ENCODE measurements around the gene PARN.

PARN gene

DNA sequence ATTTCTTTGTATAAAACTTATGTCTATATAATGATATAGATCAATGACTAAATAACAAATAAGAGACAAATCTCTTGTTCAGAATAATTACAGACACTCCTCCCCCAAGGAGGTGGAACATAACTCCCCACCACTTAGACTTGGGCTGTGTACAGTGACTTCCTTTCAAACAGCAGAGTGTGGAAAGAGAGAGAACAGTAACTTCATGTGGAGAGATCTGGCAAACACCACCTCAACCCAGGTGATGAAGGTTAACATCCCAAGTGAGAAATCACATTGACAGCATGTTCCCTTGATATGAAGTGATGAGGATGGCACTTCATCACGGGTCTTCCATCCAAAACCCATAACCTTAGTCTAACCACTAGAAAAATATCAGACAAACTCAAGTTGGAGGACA, 169.3 kb downstream of the PARN start:
- DNase-seq (ENCODE audit: low spot score) = no peak
- H3K27ac ChIP-seq = no peak overlapping the region
- TF ChIP-seq, protein P1, sequence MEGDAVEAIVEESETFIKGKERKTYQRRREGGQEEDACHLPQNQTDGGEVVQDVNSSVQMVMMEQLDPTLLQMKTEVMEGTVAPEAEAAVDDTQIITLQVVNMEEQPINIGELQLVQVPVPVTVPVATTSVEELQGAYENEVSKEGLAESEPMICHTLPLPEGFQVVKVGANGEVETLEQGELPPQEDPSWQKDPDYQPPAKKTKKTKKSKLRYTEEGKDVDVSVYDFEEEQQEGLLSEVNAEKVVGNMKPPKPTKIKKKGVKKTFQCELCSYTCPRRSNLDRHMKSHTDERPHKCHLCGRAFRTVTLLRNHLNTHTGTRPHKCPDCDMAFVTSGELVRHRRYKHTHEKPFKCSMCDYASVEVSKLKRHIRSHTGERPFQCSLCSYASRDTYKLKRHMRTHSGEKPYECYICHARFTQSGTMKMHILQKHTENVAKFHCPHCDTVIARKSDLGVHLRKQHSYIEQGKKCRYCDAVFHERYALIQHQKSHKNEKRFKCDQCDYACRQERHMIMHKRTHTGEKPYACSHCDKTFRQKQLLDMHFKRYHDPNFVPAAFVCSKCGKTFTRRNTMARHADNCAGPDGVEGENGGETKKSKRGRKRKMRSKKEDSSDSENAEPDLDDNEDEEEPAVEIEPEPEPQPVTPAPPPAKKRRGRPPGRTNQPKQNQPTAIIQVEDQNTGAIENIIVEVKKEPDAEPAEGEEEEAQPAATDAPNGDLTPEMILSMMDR (IDR thresholded peaks at IDR 0.05) = no peak
- H3K4me3 ChIP-seq = no peak overlapping the region

DNA sequence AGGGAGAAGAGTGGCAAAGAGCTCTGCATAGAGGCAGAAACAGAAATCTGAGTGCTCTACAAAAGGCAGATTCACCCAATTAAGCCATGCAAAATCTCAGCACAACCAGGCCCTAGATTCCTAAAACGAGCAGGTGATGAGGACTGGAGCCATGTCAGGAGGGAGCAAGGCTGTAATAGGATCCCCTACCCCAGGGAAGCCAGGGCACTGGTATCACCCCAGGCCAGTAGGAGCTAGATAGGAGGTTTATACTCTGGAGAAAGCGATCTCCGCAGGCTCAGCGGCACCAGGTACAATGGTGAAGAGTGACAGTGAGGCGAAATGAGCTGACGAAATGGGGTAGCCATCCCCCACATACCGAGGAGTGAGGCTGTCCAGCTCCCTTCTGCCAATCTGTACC, 171.5 kb downstream of the PARN start:
- TF ChIP-seq, protein P1 (IDR thresholded peaks at IDR 0.05) = no peak
- Histone ChIP-seq H3K4me3 (no peak overlapping the region), H3K27ac (no peak overlapping the region)
- no peak for DNase-seq (ENCODE audit: low spot score)

DNA sequence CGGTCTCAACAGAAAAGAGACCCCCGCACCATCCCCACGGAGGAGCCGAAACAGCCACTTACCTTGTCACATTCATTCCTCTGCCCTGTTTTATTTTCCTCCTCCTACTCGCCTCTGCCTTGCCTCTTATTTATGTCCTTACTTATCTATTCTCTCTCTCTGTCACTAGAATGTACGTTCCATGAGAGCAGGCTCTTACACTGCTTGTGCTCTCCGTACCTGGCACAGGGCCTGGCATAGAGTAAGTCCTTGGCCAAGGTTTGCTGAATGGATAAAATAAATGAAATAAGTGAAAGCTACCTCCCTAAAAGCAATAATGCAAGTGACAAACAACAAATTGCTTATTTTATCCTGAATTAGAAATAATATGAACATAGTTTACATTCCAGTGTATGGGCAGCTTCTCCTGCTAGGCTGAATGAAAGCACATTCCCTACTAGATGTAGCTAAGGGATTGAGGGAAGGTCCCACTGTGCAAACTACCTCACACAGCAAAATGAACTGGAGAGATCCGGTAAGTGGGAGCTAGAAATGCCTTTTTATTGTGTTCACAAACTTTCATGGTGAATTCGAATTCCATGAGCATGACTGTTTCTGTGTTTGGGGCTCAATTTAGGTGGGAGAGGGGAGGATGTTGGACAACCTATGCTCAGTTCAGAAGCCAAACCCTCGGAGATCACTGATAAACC, 173.1 kb downstream of the PARN start:
- TF ChIP-seq, protein P1 (IDR thresholded peaks at IDR 0.05) = no peak
- H3K4me3 ChIP-seq = no peak overlapping the region
- H3K27ac ChIP-seq = no peak overlapping the region
- DNase-seq (ENCODE audit: low spot score) = no peak

DNA sequence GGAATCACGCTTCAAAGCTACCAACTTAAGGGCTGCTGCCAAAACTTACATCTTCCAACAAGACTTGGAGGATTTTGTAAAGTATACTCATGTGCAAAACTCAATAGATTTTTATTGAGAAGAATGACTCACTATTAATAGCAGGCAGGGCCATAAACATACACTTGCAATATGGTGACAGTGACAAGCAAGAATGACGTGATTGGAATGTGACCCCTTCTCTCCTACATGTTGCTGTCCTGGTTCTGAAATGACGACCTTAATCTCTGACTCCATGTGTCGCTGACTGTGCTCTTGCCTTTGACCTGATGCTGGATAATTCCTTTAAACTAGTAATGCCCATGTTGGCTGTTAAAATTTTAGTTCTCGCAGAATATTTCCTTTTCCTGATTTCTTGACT, 174.5 kb downstream of the PARN start:
- TF ChIP-seq, protein P1 (IDR thresholded peaks at IDR 0.05) = no peak
- Histone ChIP-seq H3K4me3 (no peak overlapping the region), H3K27ac (no peak overlapping the region)
- no peak for DNase-seq (ENCODE audit: low spot score)

DNA sequence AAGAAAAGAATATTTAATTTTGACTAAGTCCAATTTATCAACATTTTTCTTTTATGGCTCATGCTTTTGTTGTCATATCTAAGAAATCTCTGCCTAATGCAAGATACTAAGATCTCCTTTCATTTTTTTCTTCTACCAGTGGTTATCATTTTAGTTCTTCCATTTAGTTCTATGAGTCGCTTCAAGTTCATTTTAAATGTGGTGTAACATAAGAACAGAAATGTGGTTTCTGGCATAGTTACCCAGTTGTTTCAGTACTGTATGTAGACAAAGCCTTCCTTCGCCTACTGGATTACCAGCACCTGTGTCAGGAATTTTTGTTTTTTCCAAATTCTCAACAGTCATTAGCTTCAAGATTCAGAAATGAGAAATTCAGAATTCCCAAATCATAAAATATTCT, 175.7 kb downstream of the PARN start:
- DNase-seq (ENCODE audit: low spot score) = no peak
- H3K27ac ChIP-seq = no peak overlapping the region
- TF ChIP-seq, protein P1 (IDR thresholded peaks at IDR 0.05) = no peak
- H3K4me3 ChIP-seq = no peak overlapping the region

DNA sequence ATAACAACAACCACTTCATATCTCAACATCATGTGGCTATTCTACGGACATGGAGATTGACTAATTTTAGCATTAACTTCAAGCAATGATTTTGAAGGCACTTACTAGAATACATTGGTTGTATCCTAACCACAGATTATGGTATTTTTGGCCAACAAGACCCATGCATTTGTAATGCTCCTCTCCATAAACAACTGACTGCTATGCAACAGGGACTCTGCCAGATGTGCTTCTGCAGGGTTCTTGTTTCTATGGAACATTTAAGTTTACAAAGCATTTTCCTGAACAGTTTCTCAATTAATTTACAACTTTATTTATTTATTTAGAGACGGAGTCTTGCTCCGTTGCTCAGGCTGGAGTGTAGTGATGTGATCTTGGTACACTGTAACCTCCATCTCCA, 178.0 kb downstream of the PARN start:
- Histone ChIP-seq H3K27ac (no peak overlapping the region), H3K4me3 (no peak overlapping the region)
- DNase-seq (ENCODE audit: low spot score) = no peak
- TF ChIP-seq, protein P1 (IDR thresholded peaks at IDR 0.05) = no peak

DNA sequence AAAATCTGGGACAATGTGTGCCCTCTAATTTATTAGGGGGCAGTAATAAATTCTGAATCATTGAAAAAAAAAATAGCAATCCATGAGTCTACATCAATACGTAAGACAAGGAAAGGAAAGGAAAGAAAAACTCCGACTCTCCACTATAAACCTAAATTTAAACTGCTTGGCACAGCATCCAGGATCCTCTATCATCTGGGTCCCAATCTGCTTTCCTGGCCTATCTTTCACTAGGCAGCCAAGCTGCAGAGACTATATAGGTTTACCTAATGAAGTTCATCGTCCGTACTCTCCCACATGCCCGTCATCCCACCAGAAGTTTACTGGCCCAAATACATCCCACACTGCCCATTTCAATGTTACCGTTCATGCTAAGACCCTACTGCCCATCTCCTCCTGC, 179.2 kb downstream of the PARN start:
- TF ChIP-seq, protein P1 (IDR thresholded peaks at IDR 0.05) = no peak
- Histone ChIP-seq H3K27ac (no peak overlapping the region), H3K4me3 (no peak overlapping the region)
- DNase-seq (ENCODE audit: low spot score) = no peak
